HCT116 (cell line): ENCODE data around the gene SOX9. TPM values are rescaled to one million over a fixed set of nuclear protein-coding genes. Genes with fewer than 3 reads are reported as not detected.

ENCODE experiments used
- ATAC-seq: fragments of 200-7000 bp; cut with Tn5 transposase; 2 replicates; pipeline ENCODE4 v1.9.1; 2020; ENCODE audit warnings: mild to moderate bottlenecking, moderate library complexity
- BruUV-seq: library from RNA; stranded (reverse); fragments of 400-500 nt; replicated peaks from 2 replicates; lab custom pipeline; 2021; lab: Mats Ljungman, UMichigan
- CTCF ChIA-PET: fragments of 300-600 bp; sonication (Branson Sonifier 250); formaldehyde crosslinking; loops from one replicate; lab custom pipeline; 2021; ENCODE audit warnings: antibody characterized with exemption; lab: Charles Lee
- POLR2A ChIA-PET: fragments of 300-600, 350-600 bp; sonication (Branson Sonifier 250); formaldehyde crosslinking; loops from one replicate; lab custom pipeline; 2021; ENCODE audit warnings: antibody characterized with exemption; lab: Charles Lee
- RAD21 ChIA-PET, 2 experiments: fragments of 300-600 bp; sonication (Branson Sonifier 250); formaldehyde crosslinking; loops; one replicate each; lab custom pipeline; 2023; ENCODE audit warnings: low total read pairs in 2 of 2; ENCODE audit not compliant: uncharacterized antibody in 2 of 2, unreplicated experiment in 2 of 2, low non-redundant PET in 1 of 2; lab: Charles Lee
- DNase-seq: peaks from one replicate; pipeline ENCODE4 v3.0.0-alpha.2; 2010; ENCODE audit warnings: low read depth, low spot score
- H2AFZ ChIP-seq: fragments of 200-600 bp; shearing (Covaris generic), sonication (generic); 2 replicates; pipeline ENCODE4 v1.6.1; 2017; ENCODE audit warnings: low read depth, mixed run types, mixed read lengths, antibody characterized with exemption, low read length; ENCODE audit not compliant: poor library complexity, severe bottlenecking
- H3K27ac ChIP-seq: 2 replicates; pipeline ENCODE4 v1.5.1; 2012; ENCODE audit warnings: low read depth, low read length
- H3K27me3 ChIP-seq: fragments of 200-600 bp; sonication (generic); 2 replicates; pipeline ENCODE4 v1.6.1; 2016; ENCODE audit warnings: mixed run types, low read length, mixed read lengths; ENCODE audit not compliant: insufficient read depth
- H3K36me3 ChIP-seq, 2 experiments: fragments of 200-500 bp in 1 of 2; fragments of 200-600 bp in 1 of 2; sonication (Bioruptor generic) in 1 of 2; sonication (generic) in 1 of 2; 2 replicates each; pipeline versions ENCODE4 v1.5.1 to v1.6.1; 2014 to 2016; ENCODE audit warnings: low read length in 2 of 2, inconsistent platforms in 1 of 2, mixed read lengths in 1 of 2, mixed run types in 1 of 2; ENCODE audit not compliant: insufficient read depth in 2 of 2, control insufficient read depth in 1 of 2
- H3K4me1 ChIP-seq, 2 experiments: fragments of 200-600 bp in 1 of 2; sonication (generic) in 1 of 2; 2 replicates each; pipeline versions ENCODE4 v1.5.1 to v1.6.1; 2012 to 2017; ENCODE audit warnings: low read length in 2 of 2, inconsistent platforms in 1 of 2, mild to moderate bottlenecking in 1 of 2, mixed read lengths in 1 of 2, mixed run types in 1 of 2, moderate library complexity in 1 of 2; ENCODE audit not compliant: insufficient read depth in 2 of 2, control insufficient read depth in 1 of 2
- H3K4me2 ChIP-seq: fragments of 200-600 bp; sonication (generic); 2 replicates; pipeline ENCODE4 v1.6.1; 2017; ENCODE audit warnings: mixed run types, low read length, mixed read lengths
- H3K4me3 ChIP-seq, 2 experiments: fragments of 200-600 bp in 1 of 2; sonication (generic) in 1 of 2; replicated peaks in 1 of 2; 2 replicates each; pipeline ENCODE4 v1.5.1; 2011 to 2016; ENCODE audit warnings: low read length in 2 of 2, control low read depth in 1 of 2, low read depth in 1 of 2, mild to moderate bottlenecking in 1 of 2, mixed read lengths in 1 of 2, mixed run types in 1 of 2
- H3K79me2 ChIP-seq: fragments of 200-600 bp; sonication (generic); 2 replicates; pipeline ENCODE4 v1.6.1; 2017; ENCODE audit warnings: mild to moderate bottlenecking, mixed run types, low read length, moderate library complexity, mixed read lengths; ENCODE audit not compliant: insufficient read depth
- H3K9ac ChIP-seq: fragments of 200-600 bp; sonication (generic); 2 replicates; pipeline ENCODE4 v1.6.1; 2016; ENCODE audit warnings: low read length, mixed read lengths
- H3K9me2 ChIP-seq: fragments of 200-600 bp; sonication (generic), shearing (Covaris generic); 2 replicates; pipeline ENCODE4 v1.6.1; 2017; ENCODE audit warnings: mixed run types, mild to moderate bottlenecking, moderate library complexity; ENCODE audit not compliant: insufficient read depth
- H3K9me3 ChIP-seq, 2 experiments: fragments of 200-500 bp in 1 of 2; fragments of 200-600 bp in 1 of 2; sonication (Bioruptor generic) in 1 of 2; sonication (generic) in 1 of 2; 2 replicates each; pipeline ENCODE4 v1.6.1; 2014 to 2017; ENCODE audit warnings: low read length in 2 of 2, mixed read lengths in 2 of 2, inconsistent platforms in 1 of 2, low read depth in 1 of 2, mild to moderate bottlenecking in 1 of 2, mixed run types in 1 of 2, moderate library complexity in 1 of 2; ENCODE audit not compliant: control insufficient read depth in 1 of 2, insufficient read depth in 1 of 2
- H4K20me1 ChIP-seq: fragments of 200-600 bp; sonication (generic), shearing (Covaris generic); 2 replicates; pipeline ENCODE4 v1.6.1; 2017; ENCODE audit warnings: mixed run types, mild to moderate bottlenecking, moderate library complexity; ENCODE audit not compliant: insufficient read depth
- CEBPB ChIP-seq: IDR thresholded peaks from 2 replicates; pipeline ENCODE4 v1.6.1; 2012; ENCODE audit warnings: low read depth
- EZH2 ChIP-seq: fragments of 200-600 bp; sonication (generic); IDR thresholded peaks from 2 replicates; pipeline ENCODE4 v1.6.1; 2017; ENCODE audit warnings: antibody characterized with exemption, mixed run types
- FOSL1 ChIP-seq: IDR thresholded peaks from 2 replicates; pipeline ENCODE4 v1.6.1; 2012; ENCODE audit warnings: low read depth
- MAX ChIP-seq: IDR thresholded peaks from 2 replicates; pipeline ENCODE4 v1.6.1; 2012
- RAD21 ChIP-seq: IDR thresholded peaks from 2 replicates; pipeline ENCODE4 v1.6.1; 2012; ENCODE audit warnings: low read depth, mild to moderate bottlenecking
- YY1 ChIP-seq: IDR thresholded peaks from 2 replicates; pipeline ENCODE4 v1.6.1; 2011; ENCODE audit warnings: low read length, low read depth, moderate library complexity, mild to moderate bottlenecking; ENCODE audit not compliant: insufficient replicate concordance; ENCODE audit errors: extremely low read depth
- ZFX ChIP-seq: fragments of 450-650 bp; IDR thresholded peaks from 2 replicates; pipeline ENCODE4 v1.6.1; 2017
- intact Hi-C: fragments of 100-400 bp; cut with micrococcal nuclease; formaldehyde crosslinking; loops from 2 replicates; pipeline ENCODE4 v1.10.0; 2022
- total RNA-seq: library from RNA; stranded (reverse); gene quantifications from one replicate; pipeline ENCODE4 v1.2.1, GENCODE V29; 2021; ENCODE audit not compliant: unreplicated experiment
- TF ChIP-seq, protein P1 (sequence below): IDR thresholded peaks from 2 replicates; pipeline ENCODE4 v1.6.1; 2012; ENCODE audit warnings: low read depth

The SOX9 gene
- total RNA-seq, 1 experiment from 2014 or later: 69.2 TPM

GRCh38 chr17:72175263-72175662 lies 54.4 kb downstream of the SOX9 start:
- POLR2A ChIA-PET: no interaction called here

More at GRCh38 chr17:72175263-72175662, 54.4 kb downstream of the SOX9 start:
- no peak overlapping the region for H3K27ac ChIP-seq
- ATAC-seq (0 out of 2 replicates have a peak, but pooled peaks have one; percentile 32), DNase-seq (no peak)
- intact Hi-C loops: no loop called here
- no peaks in the 10 kb centered on the region for H4K20me1 ChIP-seq
- H3K27me3 ChIP-seq: no peaks in the 10 kb centered on the region; the same call in 1 of the 2 replicates
- H3K4me1 ChIP-seq: peaks cover 8 to 20% of the 10 kb centered on the region in 2 experiments; a peak in 3 of 4 replicates
- RAD21 ChIA-PET: interaction anchor here (0.6 to 0.7 kb wide), 2 partner anchors 53 to 1305 kb away, joined by 3 to 5 read pairs; no protein-coding TSS in a partner anchor
- H2AFZ ChIP-seq: no peak overlapping the region
- no peaks in the 10 kb centered on the region for H3K9me2 ChIP-seq
- H3K9me3 ChIP-seq: no peaks in the 10 kb centered on the region
- H3K79me2 ChIP-seq: no peaks in the 10 kb centered on the region
- no peak overlapping the region for H3K4me3 ChIP-seq
- BruUV-seq: no TSS peak
- TF ChIP-seq RAD21: no peak
- TF ChIP-seq, protein P1, sequence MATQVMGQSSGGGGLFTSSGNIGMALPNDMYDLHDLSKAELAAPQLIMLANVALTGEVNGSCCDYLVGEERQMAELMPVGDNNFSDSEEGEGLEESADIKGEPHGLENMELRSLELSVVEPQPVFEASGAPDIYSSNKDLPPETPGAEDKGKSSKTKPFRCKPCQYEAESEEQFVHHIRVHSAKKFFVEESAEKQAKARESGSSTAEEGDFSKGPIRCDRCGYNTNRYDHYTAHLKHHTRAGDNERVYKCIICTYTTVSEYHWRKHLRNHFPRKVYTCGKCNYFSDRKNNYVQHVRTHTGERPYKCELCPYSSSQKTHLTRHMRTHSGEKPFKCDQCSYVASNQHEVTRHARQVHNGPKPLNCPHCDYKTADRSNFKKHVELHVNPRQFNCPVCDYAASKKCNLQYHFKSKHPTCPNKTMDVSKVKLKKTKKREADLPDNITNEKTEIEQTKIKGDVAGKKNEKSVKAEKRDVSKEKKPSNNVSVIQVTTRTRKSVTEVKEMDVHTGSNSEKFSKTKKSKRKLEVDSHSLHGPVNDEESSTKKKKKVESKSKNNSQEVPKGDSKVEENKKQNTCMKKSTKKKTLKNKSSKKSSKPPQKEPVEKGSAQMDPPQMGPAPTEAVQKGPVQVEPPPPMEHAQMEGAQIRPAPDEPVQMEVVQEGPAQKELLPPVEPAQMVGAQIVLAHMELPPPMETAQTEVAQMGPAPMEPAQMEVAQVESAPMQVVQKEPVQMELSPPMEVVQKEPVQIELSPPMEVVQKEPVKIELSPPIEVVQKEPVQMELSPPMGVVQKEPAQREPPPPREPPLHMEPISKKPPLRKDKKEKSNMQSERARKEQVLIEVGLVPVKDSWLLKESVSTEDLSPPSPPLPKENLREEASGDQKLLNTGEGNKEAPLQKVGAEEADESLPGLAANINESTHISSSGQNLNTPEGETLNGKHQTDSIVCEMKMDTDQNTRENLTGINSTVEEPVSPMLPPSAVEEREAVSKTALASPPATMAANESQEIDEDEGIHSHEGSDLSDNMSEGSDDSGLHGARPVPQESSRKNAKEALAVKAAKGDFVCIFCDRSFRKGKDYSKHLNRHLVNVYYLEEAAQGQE: no peak
- no peak for TF ChIP-seq EZH2
- TF ChIP-seq ZFX: no peak
- no peak for TF ChIP-seq CEBPB
- TF ChIP-seq MAX: no peak
- TF ChIP-seq YY1: no peak
- TF ChIP-seq FOSL1: no peak
- TF ChIP-seq, all 23 proteins: peak for 0
- no peak overlapping the region for H3K4me2 ChIP-seq
- no peak overlapping the region for H3K9ac ChIP-seq
- CTCF ChIA-PET: no interaction called here
- no peaks in the 10 kb centered on the region for H3K36me3 ChIP-seq
